CD14-positive monocyte (primary cell): Measurements from ENCODE around the gene COLQ. TPM values are rescaled to one million over a fixed set of nuclear protein-coding genes. Genes with fewer than 3 reads are reported as not detected.

Source experiments
- DNase-seq, 3 donors: peaks; one replicate each; pipeline ENCODE4 v3.0.0-alpha.2; 2011 to 2022
- H2AFZ ChIP-seq: 2 replicates; pipeline ENCODE4 v1.6.0; 2012; ENCODE audit warnings: mild to moderate bottlenecking, low read depth, low read length, inconsistent platforms; ENCODE audit not compliant: insufficient read depth, poor library complexity, severe bottlenecking
- H3K27ac ChIP-seq, 2 donors: 1 replicate in 1 of 2; 2 replicates in 1 of 2; pipeline ENCODE4 v1.5.1; 2012 to 2013; ENCODE audit warnings: low read length in 2 of 2, control low read depth in 1 of 2, inconsistent platforms in 1 of 2, low read depth in 1 of 2, mild to moderate bottlenecking in 1 of 2
- H3K27me3 ChIP-seq, 2 donors: one replicate each; pipeline versions ENCODE4 v1.6.0 to v1.6.1; 2011 to 2013; ENCODE audit warnings: low read length in 2 of 2; ENCODE audit not compliant: control insufficient read depth in 2 of 2, insufficient read depth in 2 of 2
- H3K36me3 ChIP-seq, 2 donors: replicated peaks in 1 of 2; 1 replicate in 1 of 2; 2 replicates in 1 of 2; pipeline versions ENCODE4 v1.5.1 to v1.6.1; 2012 to 2013; ENCODE audit warnings: low read length in 2 of 2, control low read depth in 1 of 2, inconsistent platforms in 1 of 2, mild to moderate bottlenecking in 1 of 2; ENCODE audit not compliant: insufficient read depth in 2 of 2, control insufficient read depth in 1 of 2
- H3K4me1 ChIP-seq, 2 donors: 1 replicate in 1 of 2; 2 replicates in 1 of 2; pipeline versions ENCODE4 v1.5.1 to v1.6.1; 2012 to 2013; ENCODE audit warnings: low read length in 2 of 2, control low read depth in 1 of 2, inconsistent platforms in 1 of 2, mild to moderate bottlenecking in 1 of 2, moderate library complexity in 1 of 2; ENCODE audit not compliant: insufficient read depth in 2 of 2, control insufficient read depth in 1 of 2
- H3K4me2 ChIP-seq: replicated peaks from 2 replicates; pipeline ENCODE3; 2012; ENCODE audit warnings: low read length, moderate library complexity, mild to moderate bottlenecking; ENCODE audit not compliant: poor library complexity, severe bottlenecking; ENCODE audit errors: extremely low read depth
- H3K4me3 ChIP-seq, 3 experiments: fragments of 200-600 bp in 1 of 3; sonication (generic) in 1 of 3; replicated peaks in 1 of 3; 1 replicate in 2 of 3; 2 replicates in 1 of 3; pipeline ENCODE4 v1.5.1; 2011 to 2013; ENCODE audit warnings: low read length in 3 of 3, mild to moderate bottlenecking in 3 of 3, control low read depth in 2 of 3, low read depth in 2 of 3, inconsistent platforms in 1 of 3, moderate library complexity in 1 of 3
- H3K79me2 ChIP-seq: 2 replicates; pipeline ENCODE4 v1.6.0; 2012; ENCODE audit warnings: mild to moderate bottlenecking, control low read depth, inconsistent platforms, low read length, moderate library complexity; ENCODE audit not compliant: insufficient read depth
- H3K9ac ChIP-seq: 2 replicates; pipeline ENCODE4 v1.6.0; 2017; ENCODE audit warnings: low read length, mild to moderate bottlenecking; ENCODE audit not compliant: insufficient read depth, poor library complexity, severe bottlenecking
- H3K9me3 ChIP-seq, 2 donors: replicated peaks in 1 of 2; 1 replicate in 1 of 2; 2 replicates in 1 of 2; pipeline versions ENCODE4 v1.5.1 to v1.6.1; 2012 to 2013; ENCODE audit warnings: low read length in 2 of 2, control low read depth in 1 of 2; ENCODE audit not compliant: control insufficient read depth in 1 of 2, insufficient read depth in 1 of 2
- H4K20me1 ChIP-seq: 2 replicates; pipeline ENCODE4 v1.6.0; 2012; ENCODE audit warnings: mild to moderate bottlenecking, low read length, control low read depth, moderate library complexity; ENCODE audit not compliant: insufficient read depth
- H3K27ac Mint-ChIP-seq, 7 donors: one replicate each; pipeline ENCODE4 v1.8.0; 2020; ENCODE audit warnings: mild to moderate bottlenecking in 7 of 7, mixed read lengths in 7 of 7, moderate library complexity in 6 of 7, inconsistent platforms in 2 of 7
- H3K27me3 Mint-ChIP-seq, 3 donors: one replicate each; pipeline ENCODE4 v1.8.0; 2021 to 2022; ENCODE audit warnings: low read depth in 3 of 3, mild to moderate bottlenecking in 3 of 3, mixed read lengths in 3 of 3, moderate library complexity in 3 of 3, inconsistent platforms in 1 of 3
- H3K36me3 Mint-ChIP-seq, 2 donors: one replicate each; pipeline ENCODE4 v1.8.0; 2020; ENCODE audit warnings: mixed read lengths in 2 of 2, inconsistent platforms in 1 of 2, mild to moderate bottlenecking in 1 of 2
- H3K4me1 Mint-ChIP-seq: one replicate; pipeline ENCODE4 v1.8.0; 2020; ENCODE audit warnings: mild to moderate bottlenecking, mixed read lengths
- H3K4me3 Mint-ChIP-seq, 2 donors: one replicate each; pipeline ENCODE4 v1.8.0; 2020; ENCODE audit warnings: mild to moderate bottlenecking in 2 of 2, mixed read lengths in 2 of 2, moderate library complexity in 1 of 2
- H3K9me3 Mint-ChIP-seq, 7 donors: one replicate each; pipeline ENCODE4 v1.8.0; 2020 to 2022; ENCODE audit warnings: mixed read lengths in 7 of 7, mild to moderate bottlenecking in 6 of 7, moderate library complexity in 6 of 7, inconsistent platforms in 2 of 7
- WGBS: methylation state at CpG from one replicate; pipeline ENCODE4 v1.1.5; 2013; ENCODE audit warnings: missing lambda C conversion rate; ENCODE audit not compliant: insufficient coverage; 5-methylcytosine and 5-hydroxymethylcytosine counted together
- intact Hi-C, 2 donors: fragments of 100-400 bp; cut with micrococcal nuclease; formaldehyde crosslinking; loops; one replicate each; pipeline versions ENCODE4 v1.15.0 to v1.15.1; 2023
- polyA plus RNA-seq, 3 donors: library from polyadenylated mRNA; depleted of rRNA in 1 of 3; unstranded in 2 of 3; stranded (reverse) in 1 of 3; fragments of 300-500 nt in 2 of 3; fragments of >200 nt in 1 of 3; fragmentation: Illumina TruSeq in 2 of 3; gene quantifications; 1 replicate in 2 of 3; 2 replicates in 1 of 3; pipeline ENCODE4 v1.2.3, GENCODE V29; 2012 to 2021
- TF ChIP-seq, protein P1 (sequence below): fragments of 200-600 bp; IDR thresholded peaks from one replicate; pipeline ENCODE4 v1.8.0; 2022; ENCODE audit warnings: antibody characterized with exemption, mild to moderate bottlenecking

Gene COLQ
- polyA plus RNA-seq, 3 donors: 0.23 to 1.9 (median 0.73) TPM

- Histone ChIP-seq H2AFZ (no peak overlapping the region), H3K4me2 (no peak overlapping the region), H4K20me1 (no peaks in the 10 kb centered on the region), H3K27ac (no peak overlapping the region), H3K4me3 (no peak overlapping the region), H3K9me3 (no peaks in the 10 kb centered on the region), H3K9ac (no peak overlapping the region), H3K79me2 (no peaks in the 10 kb centered on the region), H3K27me3 (no peaks in the 10 kb centered on the region), H3K36me3 (no peaks in the 10 kb centered on the region), H3K4me1 (no peaks in the 10 kb centered on the region)
- peaks cover 0 to 1% (median 0%) of the 10 kb centered on the region in 3 donors for H3K27me3 Mint-ChIP-seq
- DNase-seq: peak in 2 of 3 donors; percentile 29 to 45
- no peak overlapping the region for H3K27ac Mint-ChIP-seq
- intact Hi-C loops: no loop called here
- H3K4me1 Mint-ChIP-seq: peaks cover 9% of the 10 kb centered on the region
- TF ChIP-seq, protein P1, sequence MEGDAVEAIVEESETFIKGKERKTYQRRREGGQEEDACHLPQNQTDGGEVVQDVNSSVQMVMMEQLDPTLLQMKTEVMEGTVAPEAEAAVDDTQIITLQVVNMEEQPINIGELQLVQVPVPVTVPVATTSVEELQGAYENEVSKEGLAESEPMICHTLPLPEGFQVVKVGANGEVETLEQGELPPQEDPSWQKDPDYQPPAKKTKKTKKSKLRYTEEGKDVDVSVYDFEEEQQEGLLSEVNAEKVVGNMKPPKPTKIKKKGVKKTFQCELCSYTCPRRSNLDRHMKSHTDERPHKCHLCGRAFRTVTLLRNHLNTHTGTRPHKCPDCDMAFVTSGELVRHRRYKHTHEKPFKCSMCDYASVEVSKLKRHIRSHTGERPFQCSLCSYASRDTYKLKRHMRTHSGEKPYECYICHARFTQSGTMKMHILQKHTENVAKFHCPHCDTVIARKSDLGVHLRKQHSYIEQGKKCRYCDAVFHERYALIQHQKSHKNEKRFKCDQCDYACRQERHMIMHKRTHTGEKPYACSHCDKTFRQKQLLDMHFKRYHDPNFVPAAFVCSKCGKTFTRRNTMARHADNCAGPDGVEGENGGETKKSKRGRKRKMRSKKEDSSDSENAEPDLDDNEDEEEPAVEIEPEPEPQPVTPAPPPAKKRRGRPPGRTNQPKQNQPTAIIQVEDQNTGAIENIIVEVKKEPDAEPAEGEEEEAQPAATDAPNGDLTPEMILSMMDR: no peak
- H3K9me3 Mint-ChIP-seq: peaks cover 0 to under 1% (median 0%) of the 10 kb centered on the region in 7 donors
- H3K36me3 Mint-ChIP-seq: no peaks in the 10 kb centered on the region
- WGBS: 89% methylated on average over 5 of the region's 7 CpGs
- H3K4me3 Mint-ChIP-seq: no peak overlapping the region
Measured at GRCh38 chr3:15499536-15499935, 22.0 kb downstream of the COLQ start.

DNA sequence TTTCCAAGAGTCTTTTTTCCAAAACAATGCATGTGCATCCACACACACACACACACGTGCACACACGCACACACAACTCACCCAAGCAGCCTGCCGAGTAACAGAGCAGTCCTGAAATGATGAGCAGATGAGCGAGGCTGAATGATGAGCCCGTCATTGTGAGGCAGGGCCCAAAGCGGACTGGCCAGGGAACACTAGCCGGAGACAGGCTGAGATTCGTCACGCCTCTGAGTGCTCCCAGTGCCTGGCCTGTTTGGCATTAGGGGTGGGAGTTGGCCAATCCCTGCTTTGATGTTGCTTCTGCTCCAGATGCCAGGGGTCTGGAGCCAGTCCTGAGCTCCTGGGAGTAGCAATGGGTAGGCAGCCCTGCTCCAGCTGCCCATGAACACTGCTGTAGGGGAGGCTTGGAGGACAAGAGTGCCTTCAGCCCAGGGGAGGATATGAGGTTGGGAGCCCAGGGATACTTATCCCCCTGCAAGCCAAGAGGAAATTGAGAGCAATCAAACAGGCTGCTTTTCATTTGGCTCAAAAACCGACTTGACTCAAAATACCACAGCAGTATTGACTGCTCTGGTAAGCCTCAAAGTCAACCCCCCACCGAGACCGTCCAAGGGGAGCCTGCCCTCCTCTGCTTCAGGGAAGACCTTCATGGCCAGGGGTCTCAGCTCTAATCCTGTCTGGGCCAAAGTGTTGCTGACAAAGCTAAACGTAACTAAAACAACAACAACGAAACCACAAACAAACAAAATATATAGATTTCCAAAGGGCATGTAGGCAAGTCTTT, 22.9 kb downstream of the COLQ start:
- H4K20me1 ChIP-seq: no peaks in the 10 kb centered on the region
- H3K79me2 ChIP-seq: no peaks in the 10 kb centered on the region
- H3K4me1 ChIP-seq: no peaks in the 10 kb centered on the region
- intact Hi-C loops: no loop called here
- no peaks in the 10 kb centered on the region for H3K9me3 ChIP-seq
- TF ChIP-seq, protein P1: no peak
- H2AFZ ChIP-seq: no peak overlapping the region
- no peak overlapping the region for H3K4me3 ChIP-seq
- no peak overlapping the region for H3K27ac ChIP-seq
- H3K9ac ChIP-seq: no peak overlapping the region
- Mint-ChIP-seq H3K27ac (peak overlapping the region in 1 of 7 donors; percentile 68), H3K27me3 (peaks cover 0 to 1% (median 0%) of the 10 kb centered on the region in 3 donors), H3K4me1 (peaks cover 11% of the 10 kb centered on the region), H3K36me3 (no peaks in the 10 kb centered on the region), H3K4me3 (no peak overlapping the region), H3K9me3 (no peaks in the 10 kb centered on the region)
- H3K4me2 ChIP-seq: no peak overlapping the region
- H3K27me3 ChIP-seq: no peaks in the 10 kb centered on the region
- DNase-seq: no peak
- no peaks in the 10 kb centered on the region for H3K36me3 ChIP-seq
- WGBS: 97% methylated on average over 14 of the region's 14 CpGs
